H9 (cell line): ENCODE data around the gene PLD5. TPM values are rescaled to one million over a fixed set of nuclear protein-coding genes. Genes with fewer than 3 reads are reported as not detected.

Source experiments
- DNase-seq: peaks from one replicate; pipeline ENCODE4 v3.0.0-alpha.2; 2017
- H2AFZ ChIP-seq: one replicate; pipeline ENCODE4 v1.6.1; 2013; ENCODE audit warnings: mild to moderate bottlenecking, low read length, control low read depth, moderate library complexity
- H2AK5ac ChIP-seq: 2 replicates; pipeline ENCODE4 v1.6.1; 2013; ENCODE audit warnings: low read length, control low read depth, mixed read lengths; ENCODE audit not compliant: insufficient read length
- H2BK120ac ChIP-seq: one replicate; pipeline ENCODE4 v1.6.1; 2013; ENCODE audit warnings: low read depth, mild to moderate bottlenecking, low read length, control low read depth, inconsistent platforms; ENCODE audit not compliant: poor library complexity, severe bottlenecking
- H2BK12ac ChIP-seq: 2 replicates; pipeline ENCODE4 v1.6.1; 2013; ENCODE audit warnings: low read length, control low read depth, mixed read lengths, low read depth; ENCODE audit not compliant: insufficient read length
- H2BK15ac ChIP-seq: 2 replicates; pipeline ENCODE4 v1.6.1; 2013; ENCODE audit warnings: low read depth, low read length, control low read depth
- H2BK20ac ChIP-seq: one replicate; pipeline ENCODE4 v1.6.1; 2013; ENCODE audit warnings: low read depth, mild to moderate bottlenecking, low read length, control low read depth, inconsistent platforms; ENCODE audit not compliant: poor library complexity, severe bottlenecking
- H2BK5ac ChIP-seq: 2 replicates; pipeline ENCODE4 v1.6.1; 2013; ENCODE audit warnings: low read length, control low read depth, mixed read lengths; ENCODE audit not compliant: insufficient read length
- H3K14ac ChIP-seq: 2 replicates; pipeline ENCODE4 v1.6.1; 2013; ENCODE audit warnings: low read length, control low read depth; ENCODE audit not compliant: insufficient read depth
- H3K18ac ChIP-seq: 2 replicates; pipeline ENCODE4 v1.6.1; 2013; ENCODE audit warnings: low read depth, mild to moderate bottlenecking, mixed read lengths, low read length, control low read depth; ENCODE audit not compliant: insufficient read length
- H3K23ac ChIP-seq: 2 replicates; pipeline ENCODE4 v1.6.1; 2013; ENCODE audit warnings: low read length, control low read depth, mixed read lengths, low read depth; ENCODE audit not compliant: insufficient read length
- H3K23me2 ChIP-seq: 2 replicates; pipeline ENCODE4 v1.6.1; 2013; ENCODE audit warnings: low read depth, mild to moderate bottlenecking, mixed read lengths, low read length, control low read depth; ENCODE audit not compliant: insufficient read length, poor library complexity, severe bottlenecking
- H3K27ac ChIP-seq: 2 replicates; pipeline ENCODE4 v1.5.1; 2013; ENCODE audit warnings: low read length, control low read depth, mixed read lengths, low read depth; ENCODE audit not compliant: insufficient read length
- H3K27me3 ChIP-seq: 2 replicates; pipeline ENCODE4 v1.6.1; 2013; ENCODE audit warnings: low read length, control low read depth, inconsistent platforms; ENCODE audit not compliant: insufficient read depth
- H3K4ac ChIP-seq: 2 replicates; pipeline ENCODE4 v1.6.1; 2013; ENCODE audit warnings: low read depth, mild to moderate bottlenecking, control low read depth, inconsistent platforms, low read length, moderate library complexity
- H3K4me1 ChIP-seq: 2 replicates; pipeline ENCODE4 v1.6.1; 2013; ENCODE audit warnings: low read length, control low read depth, inconsistent platforms; ENCODE audit not compliant: insufficient read depth
- H3K4me2 ChIP-seq: 2 replicates; pipeline ENCODE4 v1.6.1; 2013; ENCODE audit warnings: low read length, control low read depth, mixed read lengths; ENCODE audit not compliant: insufficient read length, insufficient read depth
- H3K56ac ChIP-seq: 2 replicates; pipeline ENCODE4 v1.6.1; 2013; ENCODE audit warnings: low read depth, mild to moderate bottlenecking, mixed read lengths, low read length, control low read depth; ENCODE audit not compliant: insufficient read length
- H3K79me1 ChIP-seq: 2 replicates; pipeline ENCODE4 v1.6.1; 2013; ENCODE audit warnings: low read depth, mild to moderate bottlenecking, moderate library complexity, low read length, control low read depth, inconsistent platforms; ENCODE audit not compliant: insufficient read depth, poor library complexity, severe bottlenecking
- H3K79me2 ChIP-seq: 2 replicates; pipeline ENCODE4 v1.6.1; 2013; ENCODE audit warnings: low read length, control low read depth, inconsistent platforms; ENCODE audit not compliant: insufficient read depth
- H3K9ac ChIP-seq: 2 replicates; pipeline ENCODE4 v1.6.1; 2013; ENCODE audit warnings: low read length, control low read depth, mixed read lengths; ENCODE audit not compliant: insufficient read length; ENCODE audit errors: extremely low read depth
- H3K9me3 ChIP-seq: one replicate; pipeline ENCODE4 v1.6.1; 2013; ENCODE audit warnings: low read depth, low read length, inconsistent platforms; ENCODE audit not compliant: control insufficient read depth
- H3T11ph ChIP-seq: one replicate; pipeline ENCODE4 v1.6.1; 2013; ENCODE audit warnings: mild to moderate bottlenecking, low read length, control low read depth, inconsistent platforms
- H4K20me1 ChIP-seq: one replicate; pipeline ENCODE4 v1.6.1; 2013; ENCODE audit not compliant: control insufficient read depth, insufficient read length, insufficient read depth
- H4K5ac ChIP-seq: 2 replicates; pipeline ENCODE4 v1.6.1; 2013; ENCODE audit warnings: low read depth, mild to moderate bottlenecking, mixed read lengths, low read length, control low read depth; ENCODE audit not compliant: insufficient read length
- H4K8ac ChIP-seq: replicated peaks from 2 replicates; pipeline ENCODE4 v1.6.1; 2013; ENCODE audit warnings: low read length, control low read depth, mixed read lengths, low read depth; ENCODE audit not compliant: insufficient read length
- H4K91ac ChIP-seq: 2 replicates; pipeline ENCODE4 v1.6.1; 2013; ENCODE audit warnings: low read depth, mild to moderate bottlenecking, moderate library complexity, mixed read lengths, low read length, control low read depth; ENCODE audit not compliant: insufficient read length
- H3K27ac Mint-ChIP-seq, 3 experiments: 2 replicates in 2 of 3; 3 replicates in 1 of 3; pipeline ENCODE4 v1.8.0; 2020 to 2021; ENCODE audit warnings: mixed read lengths in 3 of 3, mild to moderate bottlenecking in 1 of 3, moderate library complexity in 1 of 3
- H3K27me3 Mint-ChIP-seq: 2 replicates; pipeline ENCODE4 v1.8.0; 2021; ENCODE audit warnings: low read depth, mild to moderate bottlenecking, moderate library complexity, mixed read lengths
- H3K36me3 Mint-ChIP-seq, 3 experiments: 2 replicates in 2 of 3; 3 replicates in 1 of 3; pipeline ENCODE4 v1.8.0; 2020 to 2021; ENCODE audit warnings: low read depth in 3 of 3, mixed read lengths in 3 of 3; ENCODE audit not compliant: insufficient read depth in 1 of 3
- H3K4me1 Mint-ChIP-seq, 2 experiments: 2 replicates each; pipeline ENCODE4 v1.8.0; 2020; ENCODE audit warnings: mixed read lengths in 2 of 2
- H3K4me3 Mint-ChIP-seq, 2 experiments: 2 replicates in 1 of 2; 3 replicates in 1 of 2; pipeline ENCODE4 v1.8.0; 2020 to 2021; ENCODE audit warnings: mild to moderate bottlenecking in 2 of 2, mixed read lengths in 2 of 2, moderate library complexity in 1 of 2
- H3K9me3 Mint-ChIP-seq, 2 experiments: 2 replicates in 1 of 2; 3 replicates in 1 of 2; pipeline ENCODE4 v1.8.0; 2020; ENCODE audit warnings: mild to moderate bottlenecking in 2 of 2, mixed read lengths in 2 of 2, moderate library complexity in 1 of 2
- CTCF ChIP-seq: fragments of 200-600 bp; sonication (generic); conservative IDR thresholded peaks from 3 replicates; pipeline ENCODE4 v1.8.0; 2021; ENCODE audit warnings: antibody characterized with exemption, mild to moderate bottlenecking
- WGBS: extraction: QIAGEN DNeasy Blood & Tissue Kit; methylation state at CpG from one replicate; pipeline ENCODE4 v1.1.7; 2013; ENCODE audit warnings: missing lambda C conversion rate, low lambda C conversion rate, mixed read lengths; ENCODE audit not compliant: insufficient read length; ENCODE audit errors: extremely low coverage; 5-methylcytosine and 5-hydroxymethylcytosine counted together
- total RNA-seq: library from RNA; stranded (reverse); gene quantifications from 2 replicates; pipeline ENCODE4 v1.2.1, GENCODE V29; 2021

The PLD5 gene
- total RNA-seq, 1 experiment from 2014 or later, result 5.2 TPM

GRCh38 chr1:242402956-242403355 is 121.5 kb downstream of the PLD5 start:
- WGBS, result no CpG with 5 or more reads among the region's 5 CpGs
- Histone ChIP-seq H3K79me1 (no peaks in the 10 kb centered on the region), H2BK5ac (no peak overlapping the region), H2BK120ac (no peak overlapping the region), H2AFZ (no peak overlapping the region), H3T11ph (no peak overlapping the region), H3K18ac (no peak overlapping the region), H2BK12ac (no peak overlapping the region), H3K4me1 (no peaks in the 10 kb centered on the region), H4K91ac (no peak overlapping the region), H4K5ac (no peak overlapping the region), H4K20me1 (no peaks in the 10 kb centered on the region), H2BK15ac (no peak overlapping the region), H3K23me2 (no peaks in the 10 kb centered on the region), H3K9me3 (no peaks in the 10 kb centered on the region), H3K56ac (no peak overlapping the region), H3K9ac (no peak overlapping the region), H3K79me2 (no peaks in the 10 kb centered on the region), H3K27ac (no peak overlapping the region), H2AK5ac (no peak overlapping the region), H3K4ac (no peak overlapping the region), H3K27me3 (no peaks in the 10 kb centered on the region), H3K4me2 (no peak overlapping the region), H3K23ac (no peak overlapping the region), H4K8ac (no peak overlapping the region), H3K14ac (no peak overlapping the region), H2BK20ac (no peak overlapping the region)
- Mint-ChIP-seq H3K36me3 (peaks cover under 1 to 1% (median under 1%) of the 10 kb centered on the region in 3 experiments; a peak in 4 of 7 replicates), H3K27me3 (no peaks in the 10 kb centered on the region; the same call in 1 of the 2 replicates), H3K4me3 (no peak overlapping the region), H3K9me3 (0 out of 5 replicates have a peak, but pooled peaks cover 0 to under 1% of the 10 kb centered on the region in 2 experiments), H3K27ac (peak overlapping the region in 1 of 3 experiments; percentile 22; a peak in 1 of 7 replicates), H3K4me1 (no peaks in the 10 kb centered on the region; a peak in 1 of 4 replicates)
- DNase-seq, result no peak
- TF ChIP-seq CTCF, result no peak
